Chondrocyte (in vitro differentiated cells): ENCODE results near the gene DIPK1B. TPM values are rescaled to one million over a fixed set of nuclear protein-coding genes. Genes with fewer than 3 reads are reported as not detected.

Experiments
- DNase-seq: peaks from one replicate; pipeline ENCODE4 v3.0.0; 2021; ENCODE audit warnings: mixed read lengths, low spot score
- H3K27ac Mint-ChIP-seq: one replicate; pipeline ENCODE4 v1.8.0; 2021; ENCODE audit warnings: mild to moderate bottlenecking, moderate library complexity, mixed read lengths; ENCODE audit not compliant: unreplicated experiment
- H3K27me3 Mint-ChIP-seq: 2 replicates; pipeline ENCODE4 v1.8.0; 2021; ENCODE audit warnings: low read depth, mixed read lengths
- H3K36me3 Mint-ChIP-seq: 2 replicates; pipeline ENCODE4 v1.8.0; 2021; ENCODE audit warnings: low read depth, mixed read lengths
- H3K4me1 Mint-ChIP-seq: 2 replicates; pipeline ENCODE4 v1.8.0; 2021; ENCODE audit warnings: low read depth, mild to moderate bottlenecking, mixed read lengths
- H3K4me3 Mint-ChIP-seq: one replicate; pipeline ENCODE4 v1.8.0; 2021; ENCODE audit warnings: mild to moderate bottlenecking, moderate library complexity, mixed read lengths; ENCODE audit not compliant: unreplicated experiment
- H3K9me3 Mint-ChIP-seq: 2 replicates; pipeline ENCODE4 v1.8.0; 2021; ENCODE audit warnings: low read depth, mixed read lengths
- total RNA-seq: library from RNA; stranded (reverse); gene quantifications from 3 replicates; pipeline ENCODE4 v1.2.1, GENCODE V29; 2021
- TF ChIP-seq, protein P1 (sequence below): fragments of 200-600 bp; sonication (generic); IDR thresholded peaks from 2 replicates; pipeline ENCODE4 v1.5.0; 2021; ENCODE audit warnings: antibody characterized with exemption, mild to moderate bottlenecking, moderate library complexity

DIPK1B gene
- total RNA-seq, 1 donor from 2014 or later, result 9.2 TPM

DNA sequence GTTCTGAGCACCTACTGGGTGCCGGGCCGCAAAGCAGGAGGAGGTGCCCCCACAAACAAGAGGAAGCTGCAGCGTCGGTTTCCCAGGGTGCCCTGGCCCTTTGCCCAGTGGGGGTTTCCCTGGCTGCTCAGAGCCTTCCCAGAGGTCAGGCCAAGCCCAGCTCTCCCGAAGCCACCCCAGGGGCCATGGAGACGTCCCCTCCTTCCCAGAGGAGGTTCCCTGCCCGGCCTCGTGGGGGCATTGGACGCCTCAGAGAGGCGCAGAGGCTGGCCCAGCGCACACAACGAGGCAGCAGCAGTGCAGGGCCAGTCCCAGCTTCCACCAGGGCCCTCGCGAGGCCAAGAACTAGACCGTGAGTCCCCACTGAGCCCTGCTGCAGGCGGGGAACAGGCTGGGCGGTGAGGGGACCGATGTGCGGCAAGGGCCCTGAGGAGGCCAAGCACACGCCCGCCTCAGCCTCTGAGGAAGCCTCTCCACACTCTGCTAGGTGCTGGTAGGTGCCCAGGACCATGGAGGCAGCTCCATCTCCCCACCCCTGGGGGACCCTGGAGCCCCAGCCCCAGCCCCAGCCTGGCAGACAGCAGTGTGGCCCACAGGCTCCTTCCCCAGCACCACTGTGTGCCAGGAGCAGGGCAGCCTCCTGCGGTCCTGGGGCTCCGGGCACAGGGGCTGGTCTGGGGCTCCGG, 7.0 kb downstream of the DIPK1B start:
- DNase-seq, result no peak
- H3K9me3 Mint-ChIP-seq, result no peaks in the 10 kb centered on the region
- no peak overlapping the region for H3K4me3 Mint-ChIP-seq
- H3K27ac Mint-ChIP-seq, result no peak overlapping the region
- TF ChIP-seq, protein P1, sequence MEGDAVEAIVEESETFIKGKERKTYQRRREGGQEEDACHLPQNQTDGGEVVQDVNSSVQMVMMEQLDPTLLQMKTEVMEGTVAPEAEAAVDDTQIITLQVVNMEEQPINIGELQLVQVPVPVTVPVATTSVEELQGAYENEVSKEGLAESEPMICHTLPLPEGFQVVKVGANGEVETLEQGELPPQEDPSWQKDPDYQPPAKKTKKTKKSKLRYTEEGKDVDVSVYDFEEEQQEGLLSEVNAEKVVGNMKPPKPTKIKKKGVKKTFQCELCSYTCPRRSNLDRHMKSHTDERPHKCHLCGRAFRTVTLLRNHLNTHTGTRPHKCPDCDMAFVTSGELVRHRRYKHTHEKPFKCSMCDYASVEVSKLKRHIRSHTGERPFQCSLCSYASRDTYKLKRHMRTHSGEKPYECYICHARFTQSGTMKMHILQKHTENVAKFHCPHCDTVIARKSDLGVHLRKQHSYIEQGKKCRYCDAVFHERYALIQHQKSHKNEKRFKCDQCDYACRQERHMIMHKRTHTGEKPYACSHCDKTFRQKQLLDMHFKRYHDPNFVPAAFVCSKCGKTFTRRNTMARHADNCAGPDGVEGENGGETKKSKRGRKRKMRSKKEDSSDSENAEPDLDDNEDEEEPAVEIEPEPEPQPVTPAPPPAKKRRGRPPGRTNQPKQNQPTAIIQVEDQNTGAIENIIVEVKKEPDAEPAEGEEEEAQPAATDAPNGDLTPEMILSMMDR, result no peak
- H3K4me1 Mint-ChIP-seq, result peaks cover 12% of the 10 kb centered on the region
- H3K36me3 Mint-ChIP-seq, result peaks cover 8% of the 10 kb centered on the region
- H3K27me3 Mint-ChIP-seq, result no peaks in the 10 kb centered on the region

GRCh38 chr9:136720251-136720897, 8.0 kb downstream of the DIPK1B start:
- H3K4me3 Mint-ChIP-seq, result no peak overlapping the region
- H3K4me1 Mint-ChIP-seq, result peaks cover 18% of the 10 kb centered on the region
- H3K27me3 Mint-ChIP-seq, result no peaks in the 10 kb centered on the region
- no peaks in the 10 kb centered on the region for H3K9me3 Mint-ChIP-seq
- peak overlapping the region; percentile 29 for H3K27ac Mint-ChIP-seq
- TF ChIP-seq, protein P1, result no peak
- DNase-seq, result peak; percentile 87
- peaks cover 11% of the 10 kb centered on the region for H3K36me3 Mint-ChIP-seq

- peaks cover 13% of the 10 kb centered on the region for H3K36me3 Mint-ChIP-seq
- H3K27ac Mint-ChIP-seq, result no peak overlapping the region
- DNase-seq, result no peak
- TF ChIP-seq, protein P1, result no peak
- H3K9me3 Mint-ChIP-seq, result no peaks in the 10 kb centered on the region
- H3K27me3 Mint-ChIP-seq, result no peaks in the 10 kb centered on the region
- no peak overlapping the region for H3K4me3 Mint-ChIP-seq
- peaks cover 24% of the 10 kb centered on the region for H3K4me1 Mint-ChIP-seq
Measured at GRCh38 chr9:136720898-136721338, 8.5 kb downstream of the DIPK1B start.

DNA sequence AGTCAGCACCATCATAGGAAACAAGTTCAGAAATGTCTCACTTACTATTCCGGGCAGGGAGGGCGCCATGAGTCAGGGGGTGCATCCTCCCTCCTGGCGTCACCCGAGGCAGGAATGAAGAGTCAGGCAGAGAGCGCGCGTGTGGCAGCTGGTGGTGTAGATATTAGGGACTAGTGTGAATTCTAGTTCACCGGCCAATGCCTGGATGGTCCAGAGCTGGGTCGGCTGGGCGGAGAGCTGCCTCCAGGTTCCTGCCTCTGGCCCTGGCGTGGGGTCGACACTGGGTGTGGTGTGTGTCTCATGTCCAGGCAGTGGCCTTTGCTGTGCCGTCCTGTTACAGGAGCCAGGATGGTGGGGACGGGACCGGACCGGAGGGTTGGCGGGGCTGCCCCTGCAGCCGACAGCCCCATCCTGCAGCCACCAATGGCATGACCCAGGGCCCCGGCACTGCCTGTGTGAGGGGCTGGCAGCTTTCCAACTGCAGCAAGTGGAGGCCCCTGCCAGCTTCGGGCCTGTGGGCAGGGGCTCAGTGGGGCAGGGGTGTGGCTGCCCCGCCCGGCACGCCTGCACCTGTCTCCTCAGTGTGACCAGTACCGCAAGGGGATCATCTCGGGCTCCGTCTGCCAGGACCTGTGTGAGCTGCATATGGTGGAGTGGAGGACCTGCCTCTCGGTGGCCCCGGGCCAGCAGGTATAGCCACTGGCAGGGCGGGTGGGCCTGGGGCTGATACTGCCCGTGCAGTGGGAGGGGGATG, 9.1 kb downstream of the DIPK1B start:
- peak; percentile 92 for DNase-seq
- H3K9me3 Mint-ChIP-seq, result no peaks in the 10 kb centered on the region
- no peak overlapping the region for H3K4me3 Mint-ChIP-seq
- peaks cover 17% of the 10 kb centered on the region for H3K36me3 Mint-ChIP-seq
- peak overlapping the region; percentile 49 for H3K27ac Mint-ChIP-seq
- peaks cover 30% of the 10 kb centered on the region for H3K4me1 Mint-ChIP-seq
- H3K27me3 Mint-ChIP-seq, result no peaks in the 10 kb centered on the region
- TF ChIP-seq, protein P1, result no peak
